ENCODE measurements around the gene ANO3.

ANO3 gene

DNA sequence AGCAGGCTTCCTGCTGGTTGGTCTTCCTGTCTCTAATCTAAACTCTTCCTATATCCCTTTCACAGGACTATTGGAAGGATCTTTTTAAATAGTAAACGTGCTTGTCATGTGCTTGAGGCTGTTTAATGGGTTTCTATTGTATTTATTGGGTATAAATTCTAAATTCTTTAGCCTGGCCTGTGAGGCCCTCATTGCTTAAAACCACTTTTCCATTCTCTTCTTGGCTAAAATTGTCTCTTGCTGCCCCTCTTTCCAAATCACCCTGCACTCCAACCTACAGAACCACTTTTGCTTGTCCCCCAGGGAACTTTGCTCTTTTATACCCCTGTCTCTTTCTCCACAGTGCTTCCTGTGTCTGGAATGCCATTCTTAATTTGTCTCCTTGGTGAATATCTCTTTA, 286.5 kb downstream of the ANO3 start:
- no peaks in the 10 kb centered on the region for H3K27me3 ChIP-seq
- no peaks in the 10 kb centered on the region for H3K4me1 ChIP-seq
- intact Hi-C loops (cut with DNase I; ENCODE audit: low total_unique reads) = loop anchor here (10.0 kb wide), 1 partner anchor 76 kb away; no protein-coding TSS in a partner anchor
- H3K4me3 ChIP-seq = no peak overlapping the region
- no peak for TF ChIP-seq CTCF (IDR thresholded peaks at IDR 0.05)
- no peak for DNase-seq
- no peak overlapping the region for H3K27ac ChIP-seq
- H3K36me3 ChIP-seq = no peaks in the 10 kb centered on the region
- peaks cover 0 to 6% (median 0%) of the 10 kb centered on the region in 3 donors for H3K9me3 ChIP-seq

DNA sequence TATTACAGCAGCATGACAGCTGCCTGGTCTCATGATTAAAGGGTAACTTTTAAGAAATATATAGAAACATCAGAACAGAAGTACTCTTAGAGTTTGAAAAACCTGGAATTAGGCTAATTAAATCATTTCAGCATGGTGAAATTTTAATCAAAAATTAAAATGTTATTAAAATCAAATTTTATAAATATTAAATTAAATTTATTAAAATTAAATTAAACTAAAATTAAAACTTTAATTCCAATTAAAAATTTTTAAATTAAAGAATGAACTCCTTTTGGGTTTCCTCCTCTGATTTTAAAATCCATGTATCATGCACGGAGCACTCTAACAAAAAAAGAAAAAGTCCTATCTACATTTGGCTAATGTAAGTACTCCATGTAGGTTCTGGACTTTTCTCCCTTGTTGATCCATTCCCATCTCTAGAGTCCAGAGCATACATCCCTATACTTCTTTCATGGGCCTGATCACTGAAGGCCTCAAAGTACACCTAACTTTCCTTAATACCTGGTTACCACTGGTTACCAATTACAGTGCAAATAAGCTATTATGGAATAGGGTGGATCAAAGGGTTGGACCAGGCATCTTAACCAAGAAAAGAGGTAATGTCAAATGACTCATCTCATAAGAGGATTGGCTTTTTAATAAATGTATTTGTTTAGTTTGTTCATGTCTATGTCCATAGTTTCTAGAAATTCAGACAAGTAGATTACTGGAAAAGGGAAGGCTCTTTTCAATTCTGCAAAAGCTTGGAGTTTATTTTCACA, 288.5 kb downstream of the ANO3 start:
- Histone ChIP-seq H3K27ac (no peak overlapping the region), H3K36me3 (no peaks in the 10 kb centered on the region), H3K9me3 (no peaks in the 10 kb centered on the region), H3K27me3 (no peaks in the 10 kb centered on the region), H3K4me3 (no peak overlapping the region), H3K4me1 (no peaks in the 10 kb centered on the region)
- intact Hi-C loops (cut with DNase I; ENCODE audit: low total_unique reads) = no loop called here
- DNase-seq = no peak
- no peak for TF ChIP-seq CTCF (IDR thresholded peaks at IDR 0.05)

GRCh38 chr11:26621132-26621531, 289.2 kb downstream of the ANO3 start:
- Histone ChIP-seq H3K4me3 (no peak overlapping the region), H3K27me3 (no peaks in the 10 kb centered on the region), H3K9me3 (no peaks in the 10 kb centered on the region), H3K4me1 (no peaks in the 10 kb centered on the region), H3K36me3 (no peaks in the 10 kb centered on the region), H3K27ac (no peak overlapping the region)
- no peak for DNase-seq
- intact Hi-C loops (cut with DNase I; ENCODE audit: low total_unique reads) = no loop called here
- no peak for TF ChIP-seq CTCF (IDR thresholded peaks at IDR 0.05)

DNA sequence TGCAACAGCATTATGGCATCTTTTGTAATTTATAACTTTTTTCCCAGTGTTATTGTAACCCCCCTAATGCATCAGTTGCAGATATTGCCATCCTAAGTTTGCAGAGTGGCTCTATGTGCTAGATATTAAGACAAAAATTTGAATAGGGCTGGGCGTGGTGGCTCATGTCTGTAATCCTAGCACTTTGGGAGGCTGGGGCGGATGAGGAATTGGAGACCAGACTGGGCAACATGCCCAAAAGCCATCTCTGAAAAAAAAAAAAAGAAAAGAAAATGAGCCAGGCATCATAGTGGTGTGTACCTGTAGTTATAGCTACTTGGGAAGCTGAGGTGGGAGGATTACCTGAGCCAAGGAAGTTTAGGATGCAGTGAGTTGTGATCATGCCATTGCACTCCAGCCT, 290.3 kb downstream of the ANO3 start:
- H3K27ac ChIP-seq = no peak overlapping the region
- H3K4me1 ChIP-seq = no peaks in the 10 kb centered on the region
- intact Hi-C loops (cut with DNase I; ENCODE audit: low total_unique reads) = no loop called here
- no peaks in the 10 kb centered on the region for H3K27me3 ChIP-seq
- no peak for DNase-seq
- H3K9me3 ChIP-seq = no peaks in the 10 kb centered on the region
- no peak overlapping the region for H3K4me3 ChIP-seq
- no peak for TF ChIP-seq CTCF (IDR thresholded peaks at IDR 0.05)
- no peaks in the 10 kb centered on the region for H3K36me3 ChIP-seq

- DNase-seq = no peak
- intact Hi-C loops (cut with DNase I; ENCODE audit: low total_unique reads) = no loop called here
- no peak for TF ChIP-seq CTCF (IDR thresholded peaks at IDR 0.05)
- Histone ChIP-seq H3K27ac (no peak overlapping the region), H3K4me1 (no peaks in the 10 kb centered on the region), H3K9me3 (no peaks in the 10 kb centered on the region), H3K27me3 (no peaks in the 10 kb centered on the region), H3K36me3 (no peaks in the 10 kb centered on the region), H3K4me3 (no peak overlapping the region)
These were observed 291.2 kb downstream of the ANO3 start for GRCh38 chr11:26623076-26623659.

Data from tibial artery (tissue), 4 donors.